Endothelial cell of umbilical vein (primary cell): ENCODE data around the gene GRID2. TPM values are rescaled to one million over a fixed set of nuclear protein-coding genes. Genes with fewer than 3 reads are reported as not detected.

Source experiments
- BruUV-seq: library from RNA; stranded (reverse); fragments of 400-500 nt; replicated peaks from 2 replicates; lab custom pipeline; 2021; lab: Mats Ljungman, UMichigan
- CTCF ChIA-PET: fragments of 300-600, 350-600 bp; sonication (Branson Sonifier 250); formaldehyde crosslinking; loops from one replicate; lab custom pipeline; 2021; ENCODE audit warnings: antibody characterized with exemption, inconsistent platforms; lab: Charles Lee
- POLR2A ChIA-PET: fragments of 300-600, 350-600 bp; sonication (Branson Sonifier 250); formaldehyde crosslinking; loops from one replicate; lab custom pipeline; 2021; ENCODE audit warnings: antibody characterized with exemption, inconsistent platforms; lab: Charles Lee
- DNase-seq: peaks from one replicate; pipeline ENCODE4 v3.0.0-alpha.2; 2011; ENCODE audit warnings: low read depth, low spot score
- FAIRE-seq: peaks from 2 replicates; lab custom pipeline; 2011; peaks lifted over from hg19 to GRCh38; lab: Jason Lieb, UNC
- H2AFZ ChIP-seq: 2 replicates; pipeline ENCODE4 v1.6.0; 2012; ENCODE audit warnings: low read depth, low read length, control low read depth, inconsistent platforms
- H3K27ac ChIP-seq: 2 replicates; pipeline ENCODE4 v1.5.1; 2011; ENCODE audit warnings: low read depth, mild to moderate bottlenecking, control low read depth, low read length, moderate library complexity; ENCODE audit not compliant: insufficient read depth
- H3K27me3 ChIP-seq, 2 experiments: 2 replicates each; pipeline versions ENCODE4 v1.6.0 to v1.6.1; 2011; ENCODE audit warnings: low read length in 2 of 2, mixed read lengths in 1 of 2; ENCODE audit not compliant: control insufficient read depth in 2 of 2, insufficient read depth in 2 of 2
- H3K36me3 ChIP-seq, 2 experiments: 2 replicates in 1 of 2; 3 replicates in 1 of 2; pipeline ENCODE4 v1.5.1; 2011; ENCODE audit warnings: low read length in 2 of 2, mild to moderate bottlenecking in 1 of 2, moderate library complexity in 1 of 2; ENCODE audit not compliant: control insufficient read depth in 2 of 2, insufficient read depth in 2 of 2; ENCODE audit errors: extremely low read depth in 1 of 2
- H3K4me1 ChIP-seq: 3 replicates; pipeline ENCODE4 v1.5.1; 2011; ENCODE audit warnings: mild to moderate bottlenecking, low read length; ENCODE audit not compliant: control insufficient read depth, insufficient read depth; ENCODE audit errors: extremely low read depth
- H3K4me2 ChIP-seq: 2 replicates; pipeline ENCODE4 v1.6.1; 2011; ENCODE audit warnings: low read length, control low read depth, mixed read lengths; ENCODE audit not compliant: insufficient read depth
- H3K4me3 ChIP-seq, 3 experiments: fragments of 200-600 bp in 1 of 3; sonication (generic), shearing (Covaris generic) in 1 of 3; replicated peaks in 1 of 3; 2 replicates each; pipeline ENCODE4 v1.5.1; 2011 to 2016; ENCODE audit warnings: control low read depth in 3 of 3, low read length in 3 of 3, mild to moderate bottlenecking in 2 of 3, inconsistent platforms in 1 of 3, low read depth in 1 of 3, moderate library complexity in 1 of 3; ENCODE audit not compliant: insufficient read depth in 1 of 3
- H3K79me2 ChIP-seq: 2 replicates; pipeline ENCODE4 v1.6.0; 2012; ENCODE audit warnings: low read length, inconsistent platforms; ENCODE audit not compliant: control insufficient read depth, insufficient read depth
- H3K9ac ChIP-seq: replicated peaks from 2 replicates; pipeline ENCODE3; 2011; ENCODE audit warnings: low read length, control low read depth; ENCODE audit not compliant: insufficient read depth; ENCODE audit errors: extremely low read depth
- H3K9me1 ChIP-seq: replicated peaks from 3 replicates; pipeline ENCODE4 v1.6.0; 2011; ENCODE audit warnings: mild to moderate bottlenecking, low read length; ENCODE audit not compliant: control insufficient read depth, insufficient read depth; ENCODE audit errors: extremely low read depth
- H3K9me3 ChIP-seq: replicated peaks from 2 replicates; pipeline ENCODE4 v1.5.1; 2012; ENCODE audit warnings: low read length, inconsistent platforms; ENCODE audit not compliant: control insufficient read depth, insufficient read depth
- H4K20me1 ChIP-seq: replicated peaks from 2 replicates; pipeline ENCODE3; 2011; ENCODE audit warnings: mild to moderate bottlenecking, low read length; ENCODE audit not compliant: control insufficient read depth, insufficient read depth; ENCODE audit errors: extremely low read depth
- EZH2 ChIP-seq: IDR thresholded peaks from 2 replicates; pipeline ENCODE4 v1.6.1; 2012; ENCODE audit warnings: borderline replicate concordance, low read depth, mild to moderate bottlenecking, moderate library complexity, low read length, inconsistent platforms; ENCODE audit not compliant: severe bottlenecking
- FOS ChIP-seq: IDR thresholded peaks from 2 replicates; pipeline ENCODE4 v1.6.1; 2011; ENCODE audit warnings: mild to moderate bottlenecking, low read length, moderate library complexity, borderline replicate concordance; ENCODE audit not compliant: insufficient read depth
- GATA2 ChIP-seq: IDR thresholded peaks from 2 replicates; pipeline ENCODE4 v1.7.0; 2011; ENCODE audit warnings: low read depth, mild to moderate bottlenecking, moderate library complexity, mixed read lengths, low read length; ENCODE audit not compliant: insufficient read length, insufficient read depth
- JUN ChIP-seq: IDR thresholded peaks from 2 replicates; pipeline ENCODE4 v1.6.1; 2011; ENCODE audit warnings: borderline replicate concordance, low read depth; ENCODE audit not compliant: insufficient read length, insufficient read depth
- MAX ChIP-seq: IDR thresholded peaks from 2 replicates; pipeline ENCODE4 v1.6.1; 2011; ENCODE audit not compliant: insufficient read depth, insufficient read length
- MYC ChIP-seq: IDR thresholded peaks from one replicate; pipeline ENCODE4 v1.6.1; 2011; ENCODE audit warnings: mild to moderate bottlenecking, low read depth, low read length
- POLR2A ChIP-seq: IDR thresholded peaks from 2 replicates; pipeline ENCODE4 v1.6.1; 2012; ENCODE audit warnings: low read depth, mild to moderate bottlenecking, control low read depth, low read length
- POLR2AphosphoS5 ChIP-seq: IDR thresholded peaks from 2 replicates; pipeline ENCODE4 v1.6.1; 2012; ENCODE audit warnings: low read depth, mild to moderate bottlenecking, control low read depth, low read length, moderate library complexity; ENCODE audit not compliant: insufficient read depth
- dilution Hi-C: fragments of 300-500 bp; cut with MboI; formaldehyde crosslinking; loops from one replicate; pipeline ENCODE4 v1.15.0; 2019; ENCODE audit warnings: low sequenced_read_pairs; ENCODE audit not compliant: extremely low pct_ligation_motif_present
- intact Hi-C: fragments of 100-400 bp; cut with micrococcal nuclease; formaldehyde crosslinking; loops from one replicate; pipeline ENCODE4 v1.10.0; 2022
- polyA plus RNA-seq, 4 experiments: library from polyadenylated mRNA; depleted of rRNA in 3 of 4; stranded (reverse) in 3 of 4; unstranded in 1 of 4; fragments of >200 nt; gene quantifications; 2 replicates each; pipeline versions ENCODE4 v1.2.1 to v1.2.3, GENCODE V29; 2011 to 2012; ENCODE audit warnings: missing spikeins in 1 of 4
- total RNA-seq: library from RNA; stranded (reverse); gene quantifications from 2 replicates; pipeline ENCODE4 v1.2.3, GENCODE V29; 2021
- TF ChIP-seq, protein P1 (sequence below), 2 donors: IDR thresholded peaks; 1 replicate in 1 of 2; 2 replicates in 1 of 2; pipeline ENCODE4 v1.5.1; 2011; ENCODE audit warnings: low read length in 2 of 2, mild to moderate bottlenecking in 2 of 2, moderate library complexity in 2 of 2, control low read depth in 1 of 2, inconsistent platforms in 1 of 2, low read depth in 1 of 2; ENCODE audit not compliant: insufficient read depth in 1 of 2; ENCODE audit errors: extremely low read depth in 1 of 2

The GRID2 gene
- total and polyA plus RNA-seq, 2 donors (not counting 3 experiments of a cell fraction or from before 2014, with no cell fraction given) = not detected

DNA sequence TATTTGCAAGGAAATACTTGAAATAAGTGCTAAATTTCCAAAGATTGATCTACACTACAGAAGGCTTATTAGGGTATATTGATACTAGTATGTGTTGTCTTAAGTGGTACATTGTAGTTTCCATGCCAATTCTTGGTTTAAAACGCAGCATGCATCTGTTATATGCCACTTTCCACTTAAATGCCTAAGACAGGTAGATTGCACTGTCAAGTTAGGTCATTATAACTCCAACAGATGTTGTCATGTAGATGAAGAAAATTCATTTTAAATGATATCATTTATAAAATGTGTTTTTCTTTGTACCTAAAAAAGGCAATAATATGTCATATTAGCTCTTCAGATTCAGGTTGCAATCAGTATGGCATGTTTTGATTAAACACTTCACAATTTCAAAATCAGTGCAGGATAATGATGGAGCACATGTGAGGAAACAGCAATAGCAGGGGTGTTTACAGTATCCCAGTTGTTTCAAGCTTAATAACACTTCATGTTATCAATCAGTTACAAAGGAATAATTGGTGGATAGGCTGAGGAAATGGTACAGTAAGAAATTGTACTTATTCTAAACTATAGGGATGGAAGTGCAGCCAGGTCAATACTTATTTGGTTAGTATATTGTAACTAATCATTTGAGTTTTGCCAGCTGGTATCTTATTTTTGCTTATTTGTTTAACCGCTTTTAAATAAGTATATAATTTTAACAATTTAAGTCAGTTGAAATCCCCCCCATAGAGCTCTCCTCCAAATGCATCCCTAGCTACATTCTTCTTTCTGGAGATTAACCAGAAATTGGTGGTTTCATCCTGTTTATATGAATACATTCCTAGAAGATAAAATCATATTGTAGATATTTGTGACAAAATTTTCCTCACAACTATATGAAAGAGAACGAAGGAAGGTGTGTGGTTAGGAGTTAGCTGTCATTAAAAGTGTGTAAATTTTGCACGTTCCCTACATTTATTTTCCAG is 1070.4 kb downstream of the GRID2 start:
- Histone ChIP-seq H2AFZ (no peak overlapping the region), H3K9me1 (no peaks in the 10 kb centered on the region), H3K9me3 (no peaks in the 10 kb centered on the region), H3K4me3 (no peak overlapping the region), H3K79me2 (no peaks in the 10 kb centered on the region), H3K27me3 (peaks cover 0 to 1% of the 10 kb centered on the region in 2 experiments), H3K4me1 (no peaks in the 10 kb centered on the region), H4K20me1 (no peaks in the 10 kb centered on the region), H3K36me3 (no peaks in the 10 kb centered on the region), H3K27ac (no peak overlapping the region), H3K9ac (no peak overlapping the region), H3K4me2 (no peak overlapping the region)
- TF ChIP-seq JUN = no peak
- no peak for TF ChIP-seq POLR2A
- TF ChIP-seq MAX = no peak
- TF ChIP-seq GATA2 = no peak
- no peak for TF ChIP-seq FOS
- no peak for TF ChIP-seq POLR2AphosphoS5
- TF ChIP-seq EZH2 = no peak
- TF ChIP-seq, protein P1, sequence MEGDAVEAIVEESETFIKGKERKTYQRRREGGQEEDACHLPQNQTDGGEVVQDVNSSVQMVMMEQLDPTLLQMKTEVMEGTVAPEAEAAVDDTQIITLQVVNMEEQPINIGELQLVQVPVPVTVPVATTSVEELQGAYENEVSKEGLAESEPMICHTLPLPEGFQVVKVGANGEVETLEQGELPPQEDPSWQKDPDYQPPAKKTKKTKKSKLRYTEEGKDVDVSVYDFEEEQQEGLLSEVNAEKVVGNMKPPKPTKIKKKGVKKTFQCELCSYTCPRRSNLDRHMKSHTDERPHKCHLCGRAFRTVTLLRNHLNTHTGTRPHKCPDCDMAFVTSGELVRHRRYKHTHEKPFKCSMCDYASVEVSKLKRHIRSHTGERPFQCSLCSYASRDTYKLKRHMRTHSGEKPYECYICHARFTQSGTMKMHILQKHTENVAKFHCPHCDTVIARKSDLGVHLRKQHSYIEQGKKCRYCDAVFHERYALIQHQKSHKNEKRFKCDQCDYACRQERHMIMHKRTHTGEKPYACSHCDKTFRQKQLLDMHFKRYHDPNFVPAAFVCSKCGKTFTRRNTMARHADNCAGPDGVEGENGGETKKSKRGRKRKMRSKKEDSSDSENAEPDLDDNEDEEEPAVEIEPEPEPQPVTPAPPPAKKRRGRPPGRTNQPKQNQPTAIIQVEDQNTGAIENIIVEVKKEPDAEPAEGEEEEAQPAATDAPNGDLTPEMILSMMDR (IDR thresholded peaks at IDR 0.05; ENCODE audit: extremely low read depth in 1 of 2, insufficient read depth in 1 of 2, low read depth in 1 of 2, low read length in 2 of 2) = no peak
- no peak for TF ChIP-seq MYC
- DNase-seq (no peak), FAIRE-seq (no peak)
- BruUV-seq = no TSS peak
- ChIA-PET CTCF (no interaction called here), POLR2A (no interaction called here)
- dilution Hi-C loops (no loop called here), intact Hi-C loops (no loop called here)
